ENCODE results near the gene CCNB2. TPM values are rescaled to one million over a fixed set of nuclear protein-coding genes. Genes with fewer than 3 reads are reported as not detected.

The CCNB2 gene
- polyA plus RNA-seq, 4 donors: 3.4 to 48.3 (median 14.4) TPM

DNA sequence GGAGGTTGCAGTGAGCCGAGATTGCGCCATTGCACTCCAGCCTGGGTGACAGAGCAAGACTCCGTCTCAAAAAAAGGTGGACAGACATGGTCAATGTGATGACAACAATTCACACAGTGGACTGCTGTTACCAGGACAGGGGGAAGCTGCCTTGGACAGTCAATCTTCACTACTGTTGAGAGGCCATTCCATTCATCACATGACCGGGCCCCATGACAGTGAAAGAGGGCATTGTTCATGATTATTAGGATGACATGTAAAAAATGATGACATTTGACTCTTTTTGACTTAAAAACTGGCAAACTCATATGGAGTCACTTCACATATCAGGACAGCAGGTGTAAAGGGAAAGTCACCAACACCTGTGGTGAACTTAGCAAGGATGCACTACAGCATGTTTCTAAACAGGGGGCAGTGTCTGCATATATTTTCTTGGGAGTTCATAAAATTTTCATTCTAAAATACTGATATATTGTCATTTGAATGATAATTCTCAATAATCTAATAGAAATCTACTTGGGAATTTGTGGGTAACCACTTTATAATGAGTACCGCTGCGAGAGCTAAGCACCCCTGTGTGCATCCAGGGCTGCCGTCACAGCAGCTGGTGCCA is 67.4 kb downstream of the CCNB2 start:
- WGBS, 3 donors: 97 to 98% (median 97%) methylated on average over 7 of the region's 7 CpGs
- Histone ChIP-seq H3K4me1 (ENCODE audit: control insufficient read depth in 3 of 3, insufficient read depth in 2 of 3, low read depth in 1 of 3, low read length in 2 of 3) (peaks cover 0 to 12% (median 0%) of the 10 kb centered on the region in 3 donors), H3K9me3 (ENCODE audit: control insufficient read depth in 2 of 2, insufficient read depth in 1 of 2, low read depth in 1 of 2, low read length in 1 of 2) (no peaks in the 10 kb centered on the region), H3K27ac (ENCODE audit: low read depth in 1 of 3, low read length in 2 of 3) (no peak overlapping the region), H3K36me3 (ENCODE audit: control insufficient read depth in 3 of 3, insufficient read depth in 2 of 3, low read depth in 1 of 3, low read length in 3 of 3) (peaks cover 5 to 47% (median 5%) of the 10 kb centered on the region in 3 donors), H3K27me3 (ENCODE audit: control insufficient read depth in 3 of 3, insufficient read depth in 3 of 3, low read length in 3 of 3) (no peaks in the 10 kb centered on the region), H3K4me3 (ENCODE audit: low read depth in 1 of 3, low read length in 3 of 3) (no peak overlapping the region)
- FAIRE-seq (no peak), DNase-seq (no peak)

DNA sequence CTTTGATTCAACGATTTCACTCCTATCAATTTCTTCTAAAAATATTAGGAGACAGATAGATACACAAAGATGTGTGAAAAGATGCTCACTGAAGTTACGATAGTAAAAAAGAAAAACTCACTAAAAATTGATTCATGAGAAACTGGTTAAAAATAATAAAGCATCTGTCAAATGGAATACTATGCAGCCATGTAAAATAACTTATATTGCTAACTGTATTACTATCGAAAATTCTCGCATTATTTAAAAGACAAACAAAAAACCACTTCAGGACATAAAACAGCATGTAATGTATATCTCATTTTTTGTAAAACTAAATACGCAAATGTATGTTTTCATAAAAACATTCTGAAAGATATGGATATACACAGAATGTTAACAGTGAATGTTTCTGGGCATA is 68.2 kb downstream of the CCNB2 start:
- Histone ChIP-seq H3K27ac (ENCODE audit: low read depth in 1 of 3, low read length in 2 of 3) (no peak overlapping the region), H3K4me3 (ENCODE audit: low read depth in 1 of 3, low read length in 3 of 3) (no peak overlapping the region), H3K4me1 (ENCODE audit: control insufficient read depth in 3 of 3, insufficient read depth in 2 of 3, low read depth in 1 of 3, low read length in 2 of 3) (peaks cover 0 to 12% (median 0%) of the 10 kb centered on the region in 3 donors), H3K27me3 (ENCODE audit: control insufficient read depth in 3 of 3, insufficient read depth in 3 of 3, low read length in 3 of 3) (no peaks in the 10 kb centered on the region), H3K9me3 (ENCODE audit: control insufficient read depth in 2 of 2, insufficient read depth in 1 of 2, low read depth in 1 of 2, low read length in 1 of 2) (no peaks in the 10 kb centered on the region), H3K36me3 (ENCODE audit: control insufficient read depth in 3 of 3, insufficient read depth in 2 of 3, low read depth in 1 of 3, low read length in 3 of 3) (peaks cover 5 to 51% (median 8%) of the 10 kb centered on the region in 3 donors)
- FAIRE-seq (no peak), DNase-seq (no peak)
- 96 to 99% (median 97%) methylated on average over 5 of the region's 5 CpGs for WGBS, 3 donors

- H3K27me3 ChIP-seq (ENCODE audit: control insufficient read depth in 3 of 3, insufficient read depth in 3 of 3, low read length in 3 of 3): no peaks in the 10 kb centered on the region
- peaks cover 0 to 12% (median 0%) of the 10 kb centered on the region in 3 donors for H3K4me1 ChIP-seq (ENCODE audit: control insufficient read depth in 3 of 3, insufficient read depth in 2 of 3, low read depth in 1 of 3, low read length in 2 of 3)
- no peaks in the 10 kb centered on the region for H3K9me3 ChIP-seq (ENCODE audit: control insufficient read depth in 2 of 2, insufficient read depth in 1 of 2, low read depth in 1 of 2, low read length in 1 of 2)
- H3K36me3 ChIP-seq (ENCODE audit: control insufficient read depth in 3 of 3, insufficient read depth in 2 of 3, low read depth in 1 of 3, low read length in 3 of 3): peaks cover 5 to 56% (median 7%) of the 10 kb centered on the region in 3 donors
- no peak for DNase-seq
- FAIRE-seq: no peak
- WGBS, 3 donors: 82 to 93% (median 87%) methylated on average over 12 of the region's 12 CpGs
- H3K4me3 ChIP-seq (ENCODE audit: low read depth in 1 of 3, low read length in 3 of 3): no peak overlapping the region
- peak overlapping the region in 2 of 3 donors; percentile 3 to 55 for H3K27ac ChIP-seq (ENCODE audit: low read depth in 1 of 3, low read length in 2 of 3)
These were observed 69.3 kb downstream of the CCNB2 start for GRCh38 chr15:59174151-59174834.

Other genes starting within 250 kb of the CCNB2 start
- gene SLTM, start 171.5 kb upstream of the CCNB2 start, polyA plus RNA-seq: 10 to 100 TPM; 52.1 to 80.5 (median 60.4) TPM
- 10 to 100 TPM in 2 of 4 donors, 1 to 10 TPM in 2; 7.0 to 28.0 (median 8.8) TPM for gene RNF111, start 117.5 kb upstream of the CCNB2 start, polyA plus RNA-seq
- under 1 TPM in 1 of 4 donors, not detected in 3; 0.69 TPM for gene LDHAL6B, start 101.7 kb downstream of the CCNB2 start, polyA plus RNA-seq

All from small intestine (tissue), 7 donors.